Activated CD4-positive, alpha-beta T cell treated with anti-CD3 and anti-CD28 coated beads for 4 hours (primary cell): ENCODE results near the gene WWC1.
"Not testable (repeated sequence)": the region's sequence is repeated elsewhere in the genome, so short reads cannot be mapped to it uniquely, and the experiment has no call there.

Experiments used
- DNase-seq, 2 donors: peaks; one replicate each; pipeline ENCODE4 v3.0.0-alpha.2; 2020

The WWC1 gene

GRCh38 chr5:168310541-168310940 is 19.1 kb downstream of the WWC1 start:
- not testable (repeated sequence) for DNase-seq

DNA sequence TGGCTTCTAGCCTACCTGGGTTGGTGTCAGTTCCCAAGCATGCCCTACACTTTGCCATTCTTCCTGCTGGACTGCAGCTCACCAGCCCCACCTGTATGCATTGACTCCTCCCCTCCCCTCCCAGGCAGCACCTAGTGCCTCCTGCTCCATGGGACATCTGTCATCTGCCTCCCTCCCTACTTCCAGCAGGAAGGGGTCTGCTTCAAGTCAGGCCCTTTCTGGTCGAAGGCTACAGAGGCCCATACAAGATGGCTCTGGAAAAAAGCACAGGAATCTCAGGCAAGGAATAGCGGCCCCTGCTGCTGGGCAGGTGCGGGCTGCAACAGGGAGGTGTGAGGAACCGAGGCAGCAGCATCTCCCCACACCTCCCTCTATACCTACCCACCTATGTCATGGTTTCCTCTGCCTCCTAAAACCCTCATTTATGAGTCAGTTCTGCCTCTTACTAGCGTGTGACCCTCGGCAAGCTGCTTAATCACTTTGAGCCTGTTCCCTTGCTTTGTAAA is 19.7 kb downstream of the WWC1 start:
- no peak for DNase-seq

- DNase-seq = no peak
Measured at GRCh38 chr5:168312606-168313295, 21.3 kb downstream of the WWC1 start.

DNA sequence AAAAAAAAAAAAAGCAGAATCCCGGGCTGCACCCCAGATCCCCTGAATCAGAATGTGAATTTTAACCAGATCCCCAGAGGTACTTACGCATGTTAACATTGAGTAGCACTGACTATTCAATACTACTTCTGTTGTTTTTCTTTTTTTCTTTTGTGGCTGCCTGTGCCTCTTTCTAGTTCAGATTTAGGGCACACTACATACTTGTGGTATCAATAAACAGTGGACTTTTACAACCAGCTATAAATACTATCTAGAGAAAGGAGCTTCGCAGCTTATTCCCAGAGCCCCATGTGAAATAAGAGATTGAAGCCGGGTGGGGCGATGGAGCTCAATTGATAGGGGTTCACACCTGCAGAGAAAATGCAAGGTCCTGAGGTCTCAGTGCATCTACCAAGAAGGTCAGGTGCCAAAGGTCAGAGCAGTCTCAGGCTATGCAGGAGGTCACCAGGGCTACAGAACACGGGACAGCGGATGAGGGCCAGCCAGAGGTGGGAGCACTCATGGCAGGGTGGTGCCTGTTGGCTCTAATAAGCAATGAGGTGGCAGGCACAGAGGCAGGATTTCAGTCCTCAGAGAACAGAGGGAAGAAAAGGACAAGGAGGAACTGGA is 22.3 kb downstream of the WWC1 start:
- no peak for DNase-seq

GRCh38 chr5:168314735-168315411 is 23.4 kb downstream of the WWC1 start:
- DNase-seq = no peak

- no peak for DNase-seq
Measured at GRCh38 chr5:168315416-168316138, 24.1 kb downstream of the WWC1 start.

DNA sequence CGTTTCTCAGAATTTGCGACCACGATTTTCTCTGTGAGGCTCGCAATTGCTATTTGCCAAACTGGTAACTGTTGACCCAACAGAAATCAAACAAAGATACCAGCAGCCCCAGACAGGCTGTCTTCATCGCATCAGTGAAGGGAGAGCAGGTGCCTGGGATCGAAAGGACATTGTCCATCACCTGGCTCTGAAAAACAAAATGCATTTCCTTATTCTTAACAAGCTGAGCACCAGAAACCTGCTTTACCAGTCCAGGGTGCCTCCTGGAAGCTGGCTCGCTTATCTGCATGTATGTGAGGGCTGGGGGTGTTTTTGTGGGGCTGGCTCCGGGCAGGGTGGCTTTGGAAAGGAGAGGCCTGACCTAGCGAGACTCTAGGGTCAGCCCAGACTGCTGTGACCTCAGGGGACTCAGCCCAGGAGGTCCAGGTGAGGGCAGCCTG is 24.7 kb downstream of the WWC1 start:
- DNase-seq = no peak

GRCh38 chr5:168317096-168317520 is 25.7 kb downstream of the WWC1 start:
- no peak for DNase-seq

DNA sequence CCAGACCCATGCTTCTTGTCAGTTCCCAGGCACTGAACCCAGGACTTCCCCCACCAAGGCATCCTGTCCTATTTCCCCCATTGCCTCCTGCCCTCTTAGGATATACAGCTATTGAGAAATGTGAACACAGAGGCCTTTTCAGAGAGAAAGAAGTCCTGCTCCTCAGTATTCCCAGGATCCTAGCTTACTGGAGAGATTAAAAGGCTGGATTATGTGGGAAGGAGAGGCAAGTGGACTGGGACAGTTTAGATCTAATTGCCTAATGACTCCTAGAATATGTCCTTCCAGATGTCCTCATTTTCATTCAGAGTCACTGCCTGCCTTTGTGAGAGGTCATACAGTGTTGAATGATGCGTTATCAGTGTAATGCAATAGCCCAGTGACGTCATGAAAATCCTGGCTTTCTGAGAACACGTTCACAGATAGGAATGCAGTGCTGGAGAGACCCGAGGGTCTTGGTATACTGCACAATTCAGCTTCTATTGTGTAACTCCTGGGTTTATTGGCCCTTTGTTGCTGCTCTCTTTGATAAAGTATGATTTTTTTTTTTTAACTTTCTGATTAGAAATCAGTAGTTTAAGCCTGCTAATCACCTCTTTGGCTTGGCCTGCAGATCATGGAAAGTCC is 26.2 kb downstream of the WWC1 start:
- DNase-seq = no peak

GRCh38 chr5:168318240-168318639 is 26.8 kb downstream of the WWC1 start:
- no peak for DNase-seq

GRCh38 chr5:168319774-168320173 is 28.3 kb downstream of the WWC1 start:
- no peak for DNase-seq

DNA sequence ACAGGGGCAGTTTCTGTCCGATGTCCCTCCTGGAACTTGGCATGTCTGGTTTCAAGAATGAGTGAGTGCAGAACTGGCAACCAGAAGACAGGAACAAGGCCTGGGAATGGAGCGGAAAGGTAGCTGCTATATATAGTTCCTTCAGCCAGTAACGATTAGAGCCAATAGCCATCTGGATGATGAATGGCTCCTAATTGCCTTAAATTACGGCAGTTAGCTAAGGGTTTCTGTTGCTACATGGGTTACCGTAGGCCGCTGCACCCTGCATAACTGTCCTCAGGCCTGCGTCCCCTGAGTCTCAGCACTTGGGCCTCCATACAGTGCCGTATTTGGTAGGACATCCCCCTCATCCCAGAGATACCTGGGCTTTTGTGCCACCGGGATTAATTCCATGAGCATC is 29.4 kb downstream of the WWC1 start:
- DNase-seq = no peak

DNA sequence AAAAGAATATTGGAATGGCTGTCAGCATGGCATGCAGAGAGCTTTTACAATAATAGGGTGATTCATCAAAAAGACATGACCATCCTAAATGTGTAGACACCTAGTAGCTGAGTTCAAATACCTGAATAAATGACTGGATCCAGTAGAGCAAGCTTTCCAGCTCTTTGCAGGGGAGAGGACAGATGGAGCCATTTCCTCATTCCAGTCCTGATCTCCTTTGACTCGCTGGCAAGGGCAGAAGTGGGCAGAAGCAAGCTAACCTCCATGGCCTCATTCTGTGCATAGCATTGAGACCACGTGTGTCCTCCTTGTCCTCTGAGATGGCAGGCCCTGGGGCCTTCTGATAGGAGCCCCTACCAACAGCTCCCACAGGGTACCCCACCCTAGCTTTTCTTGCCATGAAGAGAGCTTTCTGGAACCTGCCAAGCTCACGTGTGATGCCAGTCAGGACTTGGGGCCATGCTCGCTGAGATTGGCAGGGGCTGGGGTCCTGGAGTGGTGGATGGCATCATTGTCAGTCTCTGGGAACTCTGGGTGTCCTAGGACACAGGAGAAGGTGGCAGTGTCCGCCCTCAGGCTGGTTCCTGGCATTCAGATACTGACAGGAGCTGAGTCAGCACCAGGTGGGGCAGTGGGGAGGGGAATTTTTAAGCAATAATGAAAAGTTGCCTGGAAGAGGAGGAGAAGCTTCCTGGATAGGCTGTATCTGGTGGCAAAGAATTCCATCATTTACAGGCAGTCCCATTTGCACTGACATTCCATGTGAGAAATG is 33.6 kb downstream of the WWC1 start:
- no peak for DNase-seq

- no peak for DNase-seq
Measured at GRCh38 chr5:168327019-168327421, 35.6 kb downstream of the WWC1 start.

DNA sequence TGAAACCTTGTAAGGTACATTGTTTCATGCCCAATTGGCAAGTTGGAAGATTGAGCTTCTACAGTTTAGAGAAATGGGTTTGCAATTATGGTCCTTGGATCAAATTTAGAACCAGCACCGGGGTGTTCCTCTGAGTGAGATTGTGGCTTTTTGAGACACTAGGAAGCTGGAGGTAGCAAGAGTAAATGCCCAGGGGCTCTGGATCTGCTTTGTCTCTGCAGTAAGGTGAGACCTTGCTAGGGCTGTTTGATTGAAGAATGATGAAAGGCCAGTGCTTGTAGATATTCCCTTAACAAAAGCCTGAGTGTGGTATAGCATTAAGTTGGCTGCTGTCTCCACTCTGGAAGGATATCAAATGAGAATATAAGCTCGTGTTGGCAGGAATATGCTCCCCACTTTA is 36.0 kb downstream of the WWC1 start:
- DNase-seq = no peak

- no peak for DNase-seq
Measured at GRCh38 chr5:168327994-168328393, 36.5 kb downstream of the WWC1 start.

GRCh38 chr5:168328814-168329213 is 37.4 kb downstream of the WWC1 start:
- DNase-seq = no peak

DNA sequence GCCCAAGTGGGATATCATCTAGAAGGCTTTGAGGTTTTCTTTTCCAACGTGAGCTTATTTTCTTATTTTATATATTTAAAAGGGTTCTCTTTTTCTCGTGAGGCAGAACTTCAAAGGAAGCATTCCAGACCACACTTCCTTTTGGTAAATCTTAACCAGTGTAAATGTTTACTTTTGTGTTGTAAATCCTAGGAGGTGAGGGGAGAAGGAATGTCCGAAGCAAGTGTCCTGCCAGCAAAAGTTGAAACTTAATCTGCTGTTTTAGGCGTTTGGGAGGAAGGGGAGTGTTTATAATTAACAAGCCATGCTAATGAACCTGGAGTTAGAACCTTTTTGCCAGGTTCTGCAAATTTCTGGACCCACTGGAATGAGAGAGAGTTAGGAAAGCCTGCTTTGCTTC is 37.9 kb downstream of the WWC1 start:
- DNase-seq = no peak

- DNase-seq = no peak
Measured at GRCh38 chr5:168332042-168332441, 40.6 kb downstream of the WWC1 start.

DNA sequence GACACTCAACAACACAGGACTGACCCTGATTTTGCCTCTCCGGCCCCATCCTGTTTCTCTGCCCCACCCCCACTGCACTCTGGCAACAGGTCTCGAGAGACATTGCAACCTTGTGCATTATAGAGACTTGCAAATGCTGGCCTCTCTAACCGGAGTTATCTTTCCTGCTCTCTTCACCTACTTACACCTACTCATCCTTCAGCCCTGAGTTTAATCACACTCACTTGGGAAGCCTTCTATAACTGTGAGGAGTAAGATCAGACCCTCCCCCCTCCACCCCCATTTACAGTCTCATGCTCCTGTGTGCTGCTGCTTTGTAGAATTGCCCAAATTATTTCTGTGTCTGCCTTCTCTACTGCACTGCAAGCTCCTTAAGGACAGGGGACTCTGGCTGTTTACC is 42.8 kb downstream of the WWC1 start:
- DNase-seq = no peak

DNA sequence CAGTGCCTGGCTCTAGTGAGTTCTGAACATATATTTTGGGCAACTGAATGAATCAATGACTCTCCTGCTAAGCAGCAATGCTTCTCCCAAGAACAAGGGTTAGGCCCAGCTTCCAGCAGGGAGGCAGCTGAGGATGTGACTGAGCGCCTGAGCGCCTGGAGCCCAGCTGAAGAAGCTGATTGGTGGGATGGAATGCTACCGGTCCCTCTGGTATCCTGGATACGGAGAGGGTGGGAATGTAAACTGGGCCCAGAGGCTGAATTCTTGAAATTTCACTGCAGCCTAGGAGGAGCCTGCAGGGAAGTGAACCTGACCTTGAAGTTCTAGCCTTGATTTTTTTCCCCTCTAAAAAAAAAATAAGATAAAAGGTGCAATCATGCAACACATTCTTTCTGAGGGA is 43.2 kb downstream of the WWC1 start:
- no peak for DNase-seq

- DNase-seq = no peak
Measured at GRCh38 chr5:168337361-168337760, 45.9 kb downstream of the WWC1 start.
